Uterus (tissue), 2 donors: ENCODE measurements around the gene NT5C3B.

Experiments
- POLR2A ChIP-seq, 2 donors: fragments of 450-650 bp; IDR thresholded peaks; one replicate each; pipeline ENCODE4 v1.6.1; 2016; ENCODE audit warnings: antibody characterized with exemption in 2 of 2, mild to moderate bottlenecking in 1 of 2, moderate library complexity in 1 of 2
- TF ChIP-seq, protein P1 (sequence below), 4 experiments: fragments of 200-600 bp in 2 of 4; fragments of 450-650 bp in 2 of 4; sonication (generic) in 2 of 4; IDR thresholded peaks; one replicate each; pipeline ENCODE4 v1.5.1; 2016 to 2019; ENCODE audit warnings: antibody characterized with exemption in 4 of 4, mild to moderate bottlenecking in 2 of 4, moderate library complexity in 1 of 4

DNA sequence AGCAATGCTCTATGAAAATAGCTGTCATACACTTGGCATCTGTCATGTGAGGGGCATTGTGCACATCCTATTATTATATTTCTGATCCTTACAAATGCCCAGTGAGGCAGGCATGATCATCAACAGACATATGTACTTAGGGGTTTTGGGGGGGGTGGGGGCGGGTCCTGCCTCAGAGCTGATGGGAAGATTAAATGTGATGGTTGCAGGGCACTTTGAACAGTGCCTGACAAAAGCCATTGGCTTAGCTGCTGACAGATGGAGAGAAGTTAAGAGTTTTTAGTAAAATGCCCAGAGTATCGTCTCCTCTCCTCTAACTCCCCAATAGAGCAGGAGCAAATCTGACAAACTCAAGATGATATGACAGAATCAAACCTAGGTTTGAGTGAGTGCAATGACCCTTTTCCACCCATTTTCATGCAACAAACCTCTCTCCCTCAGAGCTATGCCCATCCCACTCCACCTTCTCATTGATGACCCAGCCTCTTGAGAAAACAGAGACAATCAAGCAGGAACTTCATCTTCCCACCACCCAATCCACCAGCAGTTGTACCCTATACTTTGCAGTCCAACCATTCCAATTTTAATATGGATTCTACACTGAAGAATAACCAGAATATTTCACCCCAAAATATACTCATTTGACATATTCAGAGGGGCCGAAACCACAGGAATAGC is 24.4 kb upstream of the NT5C3B start:
- TF ChIP-seq, protein P1, sequence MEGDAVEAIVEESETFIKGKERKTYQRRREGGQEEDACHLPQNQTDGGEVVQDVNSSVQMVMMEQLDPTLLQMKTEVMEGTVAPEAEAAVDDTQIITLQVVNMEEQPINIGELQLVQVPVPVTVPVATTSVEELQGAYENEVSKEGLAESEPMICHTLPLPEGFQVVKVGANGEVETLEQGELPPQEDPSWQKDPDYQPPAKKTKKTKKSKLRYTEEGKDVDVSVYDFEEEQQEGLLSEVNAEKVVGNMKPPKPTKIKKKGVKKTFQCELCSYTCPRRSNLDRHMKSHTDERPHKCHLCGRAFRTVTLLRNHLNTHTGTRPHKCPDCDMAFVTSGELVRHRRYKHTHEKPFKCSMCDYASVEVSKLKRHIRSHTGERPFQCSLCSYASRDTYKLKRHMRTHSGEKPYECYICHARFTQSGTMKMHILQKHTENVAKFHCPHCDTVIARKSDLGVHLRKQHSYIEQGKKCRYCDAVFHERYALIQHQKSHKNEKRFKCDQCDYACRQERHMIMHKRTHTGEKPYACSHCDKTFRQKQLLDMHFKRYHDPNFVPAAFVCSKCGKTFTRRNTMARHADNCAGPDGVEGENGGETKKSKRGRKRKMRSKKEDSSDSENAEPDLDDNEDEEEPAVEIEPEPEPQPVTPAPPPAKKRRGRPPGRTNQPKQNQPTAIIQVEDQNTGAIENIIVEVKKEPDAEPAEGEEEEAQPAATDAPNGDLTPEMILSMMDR (IDR thresholded peaks at IDR 0.05) = no peak
- TF ChIP-seq POLR2A (IDR thresholded peaks at IDR 0.05) = no peak
